Karpas-422 (cell line): ENCODE results near the gene CAPN14. TPM values are rescaled to one million over a fixed set of nuclear protein-coding genes. Genes with fewer than 3 reads are reported as not detected.

ENCODE experiments used
- DNase-seq: peaks from one replicate; pipeline ENCODE4 v3.0.0-alpha.2; 2015
- H2AFZ ChIP-seq: fragments of 200-600 bp; sonication (generic); 2 replicates; pipeline ENCODE4 v1.6.1; 2014; ENCODE audit warnings: antibody characterized with exemption, low read length, mixed read lengths
- H3K27ac ChIP-seq: fragments of 200-600 bp; sonication (generic); 2 replicates; pipeline ENCODE4 v1.5.1; 2014; ENCODE audit warnings: mild to moderate bottlenecking, low read length, moderate library complexity
- H3K27me3 ChIP-seq: fragments of 200-600 bp; sonication (generic); 2 replicates; pipeline ENCODE4 v1.6.1; 2014; ENCODE audit warnings: low read length, mixed read lengths
- H3K36me3 ChIP-seq: fragments of 200-600 bp; sonication (generic); 2 replicates; pipeline ENCODE4 v1.6.1; 2014; ENCODE audit warnings: low read length, mixed read lengths; ENCODE audit not compliant: insufficient read depth
- H3K4me1 ChIP-seq: fragments of 200-600 bp; sonication (generic); 2 replicates; pipeline ENCODE4 v1.6.1; 2014; ENCODE audit warnings: mild to moderate bottlenecking, low read length, mixed read lengths
- H3K4me2 ChIP-seq: fragments of 200-600 bp; sonication (generic); 2 replicates; pipeline ENCODE4 v1.6.1; 2014; ENCODE audit warnings: low read length, low read depth, mild to moderate bottlenecking; ENCODE audit not compliant: poor library complexity, severe bottlenecking
- H3K4me3 ChIP-seq: fragments of 200-600 bp; sonication (generic); 2 replicates; pipeline ENCODE4 v1.5.1; 2014; ENCODE audit warnings: mild to moderate bottlenecking, antibody characterized with exemption, low read length, mixed read lengths
- H3K79me2 ChIP-seq: fragments of 200-600 bp; sonication (generic); 2 replicates; pipeline ENCODE4 v1.6.1; 2014; ENCODE audit warnings: mild to moderate bottlenecking, low read length, mixed read lengths
- H3K9ac ChIP-seq: fragments of 200-600 bp; sonication (generic); 2 replicates; pipeline ENCODE4 v1.6.0; 2014; ENCODE audit warnings: low read length
- H3K9me2 ChIP-seq: fragments of 200-600 bp; sonication (generic), shearing (Covaris generic); replicated peaks from 2 replicates; pipeline ENCODE4 v1.6.0; 2014; ENCODE audit warnings: mild to moderate bottlenecking, low read length, moderate library complexity; ENCODE audit not compliant: insufficient read depth
- H3K9me3 ChIP-seq: fragments of 300-700, 200-600 bp; sonication (generic); 2 replicates; pipeline ENCODE4 v1.6.1; 2014; ENCODE audit warnings: low read length, mixed read lengths
- H4K20me1 ChIP-seq: fragments of 200-600 bp; sonication (generic); 2 replicates; pipeline ENCODE4 v1.6.1; 2014; ENCODE audit warnings: mild to moderate bottlenecking, antibody characterized with exemption, low read length, low read depth; ENCODE audit not compliant: insufficient read depth
- total RNA-seq: library from RNA; depleted of rRNA; stranded (reverse); fragments of >200 nt; shearing (Covaris generic); gene quantifications from 2 replicates; pipeline ENCODE4 v1.2.3, GENCODE V29; 2014; ENCODE audit warnings: low replicate concordance

Gene CAPN14
- total RNA-seq, 1 experiment from 2014 or later, result 2.0 TPM

- peak within 1 kb of the TSS; percentile 91 for H3K9ac ChIP-seq
- DNase-seq, result peak; percentile 98
Measured at GRCh38 chr2:31233741-31234682, 16.7 kb upstream of the CAPN14 start, which contains the start of gene EHD3. TSS of gene EHD3 (plus strand) at chr2:31234152. CDS start at chr2:31234622, 470 bp downstream.

GRCh38 chr2:31233231-31233630 is 15.9 kb upstream of the CAPN14 start:
- peak overlapping the region; percentile 91 for H3K9ac ChIP-seq
- peaks cover 43% of the 10 kb centered on the region for H3K4me1 ChIP-seq
- no peak overlapping the region for H2AFZ ChIP-seq

More at GRCh38 chr2:31233741-31234682, 16.7 kb upstream of the CAPN14 start, which contains the start of gene EHD3:
- H3K9me2 ChIP-seq, result no peaks in the 10 kb centered on the region
- H3K36me3 ChIP-seq, result peaks cover 41% of the 10 kb centered on the region
- H4K20me1 ChIP-seq, result peaks cover 31% of the 10 kb centered on the region
- H3K4me3 ChIP-seq, result peak within 1 kb of the TSS; percentile 81
- no peak within 1 kb of the TSS for H2AFZ ChIP-seq
- H3K4me1 ChIP-seq, result peaks cover 46% of the 10 kb centered on the region
- peak within 1 kb of the TSS; percentile 94 for H3K4me2 ChIP-seq
- peaks cover 52% of the 10 kb centered on the region for H3K79me2 ChIP-seq
- H3K9me3 ChIP-seq, result no peaks in the 10 kb centered on the region
- H3K27me3 ChIP-seq, result no peaks in the 10 kb centered on the region
- H3K27ac ChIP-seq, result peak within 1 kb of the TSS; percentile 96

GRCh38 chr2:31232586-31232985 is 15.3 kb upstream of the CAPN14 start:
- Histone ChIP-seq H3K9me2 (no peaks in the 10 kb centered on the region), H3K9me3 (no peaks in the 10 kb centered on the region), H3K36me3 (peaks cover 30% of the 10 kb centered on the region), H3K27ac (no peak overlapping the region), H3K27me3 (no peaks in the 10 kb centered on the region), H3K9ac (no peak overlapping the region), H4K20me1 (peaks cover 17% of the 10 kb centered on the region; the same call in 1 of the 2 replicates), H3K4me2 (peak overlapping the region; percentile 94), H3K79me2 (peaks cover 38% of the 10 kb centered on the region), H2AFZ (no peak overlapping the region), H3K4me3 (no peak overlapping the region), H3K4me1 (peaks cover 36% of the 10 kb centered on the region)
- no peak for DNase-seq

More at GRCh38 chr2:31233231-31233630, 15.9 kb upstream of the CAPN14 start:
- Histone ChIP-seq H3K9me3 (no peaks in the 10 kb centered on the region), H3K27me3 (no peaks in the 10 kb centered on the region), H3K4me3 (peak overlapping the region; percentile 81), H3K27ac (peak overlapping the region; percentile 25; the same call in 1 of the 2 replicates), H3K9me2 (no peaks in the 10 kb centered on the region), H4K20me1 (peaks cover 24% of the 10 kb centered on the region; the same call in 1 of the 2 replicates), H3K36me3 (peaks cover 37% of the 10 kb centered on the region), H3K79me2 (peaks cover 45% of the 10 kb centered on the region), H3K4me2 (peak overlapping the region; percentile 94)
- peak; percentile 39 for DNase-seq

- no peak for DNase-seq
- Histone ChIP-seq H3K9me3 (no peaks in the 10 kb centered on the region), H3K79me2 (peaks cover 31% of the 10 kb centered on the region), H3K9me2 (no peaks in the 10 kb centered on the region), H3K4me1 (peaks cover 29% of the 10 kb centered on the region), H3K4me3 (no peak overlapping the region), H3K4me2 (no peak overlapping the region), H3K27ac (no peak overlapping the region), H4K20me1 (peaks cover 11% of the 10 kb centered on the region; the same call in 1 of the 2 replicates), H3K27me3 (no peaks in the 10 kb centered on the region), H3K36me3 (peaks cover 25% of the 10 kb centered on the region), H2AFZ (no peak overlapping the region), H3K9ac (no peak overlapping the region)
Measured at GRCh38 chr2:31231571-31232302, 14.4 kb upstream of the CAPN14 start.

GRCh38 chr2:31230751-31231150 is 13.4 kb upstream of the CAPN14 start:
- H3K27ac ChIP-seq, result no peak overlapping the region
- peaks cover 16% of the 10 kb centered on the region for H3K36me3 ChIP-seq
- no peaks in the 10 kb centered on the region for H3K9me2 ChIP-seq
- H3K4me2 ChIP-seq, result no peak overlapping the region
- H3K79me2 ChIP-seq, result peaks cover 21% of the 10 kb centered on the region
- no peak overlapping the region for H2AFZ ChIP-seq
- no peaks in the 10 kb centered on the region for H3K27me3 ChIP-seq
- no peak for DNase-seq
- no peaks in the 10 kb centered on the region for H3K9me3 ChIP-seq
- peaks cover 6% of the 10 kb centered on the region; the same call in 1 of the 2 replicates for H4K20me1 ChIP-seq
- H3K4me3 ChIP-seq, result no peak overlapping the region
- H3K4me1 ChIP-seq, result peaks cover 19% of the 10 kb centered on the region
- no peak overlapping the region for H3K9ac ChIP-seq

- H3K36me3 ChIP-seq, result no peaks in the 10 kb centered on the region
- no peak for DNase-seq
- no peaks in the 10 kb centered on the region for H3K27me3 ChIP-seq
- H3K79me2 ChIP-seq, result peaks cover 3% of the 10 kb centered on the region; the same call in 1 of the 2 replicates
- no peaks in the 10 kb centered on the region for H3K9me2 ChIP-seq
- no peak overlapping the region for H3K27ac ChIP-seq
- no peaks in the 10 kb centered on the region for H3K9me3 ChIP-seq
- H4K20me1 ChIP-seq, result no peaks in the 10 kb centered on the region
- peaks cover 16% of the 10 kb centered on the region for H3K4me1 ChIP-seq
- no peak overlapping the region for H3K4me3 ChIP-seq
- peak overlapping the region; percentile 24; the same call in 1 of the 2 replicates for H2AFZ ChIP-seq
- no peak overlapping the region for H3K9ac ChIP-seq
- H3K4me2 ChIP-seq, result no peak overlapping the region
Measured at GRCh38 chr2:31228717-31229116, 11.4 kb upstream of the CAPN14 start.

GRCh38 chr2:31227711-31228125 is 10.4 kb upstream of the CAPN14 start:
- Histone ChIP-seq H3K9ac (no peak overlapping the region), H4K20me1 (no peaks in the 10 kb centered on the region), H2AFZ (no peak overlapping the region), H3K27ac (no peak overlapping the region), H3K4me3 (no peak overlapping the region), H3K4me2 (no peak overlapping the region), H3K79me2 (no peaks in the 10 kb centered on the region), H3K9me2 (no peaks in the 10 kb centered on the region), H3K36me3 (no peaks in the 10 kb centered on the region), H3K4me1 (peaks cover 7% of the 10 kb centered on the region), H3K27me3 (no peaks in the 10 kb centered on the region), H3K9me3 (no peaks in the 10 kb centered on the region)
- no peak for DNase-seq

- Histone ChIP-seq H3K27ac (no peak overlapping the region), H3K9me3 (no peaks in the 10 kb centered on the region), H2AFZ (no peak overlapping the region), H3K36me3 (no peaks in the 10 kb centered on the region), H3K9ac (no peak overlapping the region), H3K4me1 (peaks cover 5% of the 10 kb centered on the region), H3K27me3 (no peaks in the 10 kb centered on the region), H3K79me2 (no peaks in the 10 kb centered on the region), H3K9me2 (no peaks in the 10 kb centered on the region), H3K4me3 (no peak overlapping the region), H3K4me2 (no peak overlapping the region), H4K20me1 (no peaks in the 10 kb centered on the region)
- DNase-seq, result no peak
Measured at GRCh38 chr2:31227110-31227509, 9.8 kb upstream of the CAPN14 start.
